H1 (cell line): ENCODE measurements around the gene NPHP4. TPM values are rescaled to one million over a fixed set of nuclear protein-coding genes. Genes with fewer than 3 reads are reported as not detected.

Experiments used
- CTCF ChIA-PET: fragments of 300-600 bp; sonication (Branson Sonifier 250); formaldehyde crosslinking; loops from one replicate; lab custom pipeline; 2021; ENCODE audit not compliant: partially characterized antibody; lab: Charles Lee
- POLR2A ChIA-PET: fragments of 300-600 bp; sonication (Branson Sonifier 250); formaldehyde crosslinking; loops from one replicate; lab custom pipeline; 2021; ENCODE audit warnings: inconsistent platforms; ENCODE audit not compliant: partially characterized antibody; lab: Charles Lee
- DNase-seq, 2 experiments: peaks; one replicate each; pipeline versions ENCODE4 v3.0.0 to v3.0.0-alpha.2; 2010 to 2022; ENCODE audit warnings: low spot score in 2 of 2, low read depth in 1 of 2, mixed read lengths in 1 of 2
- FAIRE-seq: peaks from 2 replicates; lab custom pipeline; 2011; peaks lifted over from hg19 to GRCh38; lab: Jason Lieb, UNC
- H2AFZ ChIP-seq: 2 replicates; pipeline ENCODE4 v1.8.1; 2012; ENCODE audit warnings: low read length, inconsistent platforms
- H2AK5ac ChIP-seq: 2 replicates; pipeline ENCODE4 v1.6.1; 2013; ENCODE audit warnings: low read depth, low read length
- H2BK120ac ChIP-seq: replicated peaks from 2 replicates; pipeline ENCODE3; 2013; ENCODE audit warnings: low read depth, low read length, inconsistent platforms
- H2BK12ac ChIP-seq: 2 replicates; pipeline ENCODE4 v1.6.1; 2013; ENCODE audit warnings: low read depth, low read length
- H2BK15ac ChIP-seq: 2 replicates; pipeline ENCODE4 v1.6.1; 2013; ENCODE audit warnings: low read length
- H2BK20ac ChIP-seq: 2 replicates; pipeline ENCODE4 v1.6.1; 2013; ENCODE audit warnings: low read length
- H2BK5ac ChIP-seq: 2 replicates; pipeline ENCODE4 v1.6.1; 2013; ENCODE audit warnings: low read depth, low read length
- H3K14ac ChIP-seq: 2 replicates; pipeline ENCODE4 v1.6.1; 2013; ENCODE audit warnings: inconsistent platforms; ENCODE audit not compliant: insufficient read length
- H3K18ac ChIP-seq: 2 replicates; pipeline ENCODE4 v1.6.1; 2013; ENCODE audit warnings: low read length; ENCODE audit errors: extremely low read depth
- H3K23ac ChIP-seq: 2 replicates; pipeline ENCODE4 v1.6.1; 2013; ENCODE audit warnings: inconsistent platforms; ENCODE audit not compliant: insufficient read length
- H3K23me2 ChIP-seq: 2 replicates; pipeline ENCODE4 v1.6.1; 2013; ENCODE audit warnings: low read depth, low read length
- H3K27ac ChIP-seq: 2 replicates; pipeline ENCODE4 v1.6.1; 2011; ENCODE audit warnings: low read depth, low read length, inconsistent platforms
- H3K27me3 ChIP-seq, 4 experiments: replicated peaks in 1 of 4; 1 replicate in 1 of 4; 2 replicates in 3 of 4; pipeline versions ENCODE4 v1.6.1 to v1.8.1; 2011 to 2013; ENCODE audit warnings: low read length in 3 of 4, mild to moderate bottlenecking in 3 of 4, inconsistent platforms in 2 of 4, mixed read lengths in 2 of 4, moderate library complexity in 1 of 4; ENCODE audit not compliant: control insufficient read depth in 3 of 4, insufficient read depth in 3 of 4; ENCODE audit errors: extremely low read depth in 1 of 4
- H3K36me3 ChIP-seq, 4 experiments: 2 replicates each; pipeline versions ENCODE4 v1.6.1 to v1.8.1; 2011 to 2013; ENCODE audit warnings: mild to moderate bottlenecking in 4 of 4, low read length in 3 of 4, moderate library complexity in 2 of 4, control low read depth in 1 of 4, inconsistent platforms in 1 of 4; ENCODE audit not compliant: insufficient read depth in 4 of 4, control insufficient read depth in 2 of 4
- H3K4ac ChIP-seq: replicated peaks from 2 replicates; pipeline ENCODE3; 2013; ENCODE audit warnings: low read length, low read depth, mixed read lengths, inconsistent platforms; ENCODE audit not compliant: insufficient read length
- H3K4me1 ChIP-seq, 4 experiments: replicated peaks in 1 of 4; 1 replicate in 1 of 4; 2 replicates in 3 of 4; pipeline versions ENCODE4 v1.6.1 to v1.8.1; 2011 to 2013; ENCODE audit warnings: low read length in 3 of 4, inconsistent platforms in 2 of 4, mixed read lengths in 1 of 4; ENCODE audit not compliant: insufficient read depth in 4 of 4, control insufficient read depth in 3 of 4
- H3K4me2 ChIP-seq, 2 experiments: 2 replicates each; pipeline versions ENCODE4 v1.6.1 to v1.8.1; 2011 to 2013; ENCODE audit warnings: low read depth in 2 of 2, low read length in 2 of 2, control low read depth in 1 of 2, inconsistent platforms in 1 of 2, mild to moderate bottlenecking in 1 of 2; ENCODE audit not compliant: insufficient read depth in 1 of 2
- H3K4me3 ChIP-seq, 4 experiments: fragments of 200-600, 300-600 bp in 1 of 4; sonication (generic), shearing (Covaris generic), sonication (Bioruptor Twin) in 1 of 4; 2 replicates each; pipeline versions ENCODE4 v1.5.1 to v1.8.1; 2011 to 2016; ENCODE audit warnings: low read length in 4 of 4, low read depth in 3 of 4, control low read depth in 2 of 4, inconsistent platforms in 2 of 4, mild to moderate bottlenecking in 2 of 4, mixed read lengths in 1 of 4, moderate library complexity in 1 of 4; ENCODE audit not compliant: insufficient read depth in 2 of 4; ENCODE audit errors: extremely low read depth in 1 of 4
- H3K56ac ChIP-seq: replicated peaks from 2 replicates; pipeline ENCODE3; 2013; ENCODE audit warnings: low read depth, mild to moderate bottlenecking, mixed read lengths, low read length, inconsistent platforms; ENCODE audit not compliant: insufficient read length
- H3K79me1 ChIP-seq: 2 replicates; pipeline ENCODE4 v1.6.1; 2013; ENCODE audit warnings: low read depth, low read length, control low read depth
- H3K79me2 ChIP-seq, 2 experiments: 2 replicates each; pipeline versions ENCODE4 v1.6.1 to v1.8.1; 2012 to 2013; ENCODE audit warnings: low read length in 2 of 2, mild to moderate bottlenecking in 2 of 2, inconsistent platforms in 1 of 2; ENCODE audit not compliant: insufficient read depth in 2 of 2, control insufficient read depth in 1 of 2
- H3K9ac ChIP-seq, 4 experiments: replicated peaks in 1 of 4; 1 replicate in 1 of 4; 2 replicates in 3 of 4; pipeline versions ENCODE4 v1.6.1 to v1.8.1; 2011 to 2013; ENCODE audit warnings: low read depth in 3 of 4, low read length in 3 of 4, control low read depth in 2 of 4, mild to moderate bottlenecking in 2 of 4, moderate library complexity in 2 of 4, inconsistent platforms in 1 of 4; ENCODE audit errors: extremely low read depth in 1 of 4
- H3K9me3 ChIP-seq, 2 experiments: 2 replicates each; pipeline versions ENCODE4 v1.6.1 to v1.8.1; 2012 to 2013; ENCODE audit warnings: mild to moderate bottlenecking in 2 of 2, moderate library complexity in 2 of 2, control low read depth in 1 of 2, inconsistent platforms in 1 of 2, low read depth in 1 of 2, low read length in 1 of 2, mixed read lengths in 1 of 2; ENCODE audit not compliant: insufficient read depth in 2 of 2
- H4K20me1 ChIP-seq, 2 experiments: replicated peaks in 1 of 2; 2 replicates each; pipeline versions ENCODE3 to v1.8.1; 2011 to 2013; ENCODE audit warnings: inconsistent platforms in 2 of 2, low read length in 2 of 2, mild to moderate bottlenecking in 1 of 2; ENCODE audit not compliant: insufficient read depth in 2 of 2, control insufficient read depth in 1 of 2
- H4K5ac ChIP-seq: 2 replicates; pipeline ENCODE4 v1.6.1; 2013; ENCODE audit warnings: low read length, low read depth, mixed read lengths, inconsistent platforms; ENCODE audit not compliant: insufficient read length
- H4K8ac ChIP-seq: 2 replicates; pipeline ENCODE4 v1.8.0; 2013; ENCODE audit warnings: mild to moderate bottlenecking, moderate library complexity, low read length, inconsistent platforms; ENCODE audit not compliant: insufficient read depth; ENCODE audit errors: extremely low read depth
- H4K91ac ChIP-seq: replicated peaks from 2 replicates; pipeline ENCODE3; 2013; ENCODE audit warnings: low read length, mixed read lengths, inconsistent platforms; ENCODE audit not compliant: insufficient read length
- CTBP2 ChIP-seq: IDR thresholded peaks from 2 replicates; pipeline ENCODE4 v1.7.0; 2011; ENCODE audit warnings: borderline replicate concordance, mild to moderate bottlenecking, moderate library complexity, mixed read lengths, low read length; ENCODE audit not compliant: insufficient read depth, insufficient read length
- GABPA ChIP-seq: IDR thresholded peaks from 2 replicates; pipeline ENCODE4 v1.6.1; 2011; ENCODE audit warnings: mild to moderate bottlenecking, low read length, moderate library complexity, borderline replicate concordance; ENCODE audit not compliant: insufficient read depth
- JUND ChIP-seq: IDR thresholded peaks from 2 replicates; pipeline ENCODE4 v1.6.1; 2011; ENCODE audit warnings: mild to moderate bottlenecking, improper control_type of control experiment, low read length
- MAX ChIP-seq: IDR thresholded peaks from 2 replicates; pipeline ENCODE4 v1.6.1; 2012; ENCODE audit warnings: inconsistent platforms
- RAD21 ChIP-seq, 2 experiments: IDR thresholded peaks in 1 of 2; conservative IDR thresholded peaks in 1 of 2; 2 replicates each; pipeline ENCODE4 v1.6.1; 2011; ENCODE audit warnings: low read depth in 2 of 2, low read length in 2 of 2, improper control_type of control experiment in 1 of 2, inconsistent platforms in 1 of 2, mild to moderate bottlenecking in 1 of 2, moderate library complexity in 1 of 2
- SIN3A ChIP-seq, 2 experiments: IDR thresholded peaks in 1 of 2; conservative IDR thresholded peaks in 1 of 2; 2 replicates each; pipeline ENCODE4 v1.6.1; 2011 to 2012; ENCODE audit warnings: low read length in 2 of 2, improper control_type of control experiment in 1 of 2, low read depth in 1 of 2, mild to moderate bottlenecking in 1 of 2
- TBP ChIP-seq: IDR thresholded peaks from 2 replicates; pipeline ENCODE4 v1.6.1; 2011; ENCODE audit warnings: low read depth, low read length, improper control_type of control experiment
- YY1 ChIP-seq: IDR thresholded peaks from 2 replicates; pipeline ENCODE4 v1.6.1; 2011; ENCODE audit warnings: low read depth, mild to moderate bottlenecking, low read length
- WGBS, 2 experiments: shearing (Covaris generic) in 1 of 2; methylation state at CpG; one replicate each; pipeline versions ENCODE4 v1.1.6 to v1.1.7; 2013 to 2015; ENCODE audit warnings: low lambda C conversion rate in 2 of 2, mixed read lengths in 2 of 2, inconsistent platforms in 1 of 2, low coverage in 1 of 2, missing lambda C conversion rate in 1 of 2; ENCODE audit not compliant: insufficient replicate concordance in 2 of 2, insufficient coverage in 1 of 2, insufficient read length in 1 of 2; ENCODE audit errors: extremely low coverage in 1 of 2, missing lambda C conversion rate in 1 of 2; 5-methylcytosine and 5-hydroxymethylcytosine counted together
- polyA plus RNA-seq, 7 experiments: library from polyadenylated mRNA; depleted of rRNA in 3 of 7; stranded (reverse) in 5 of 7; unstranded in 2 of 7; fragments of >200 nt in 5 of 7; fragments of 200-250 nt in 2 of 7; gene quantifications; 1 replicate in 5 of 7; 2 replicates in 1 of 7; 4 replicates in 1 of 7; pipeline versions ENCODE4 v1.2.1 to v1.2.3, GENCODE V29; 2011 to 2013; ENCODE audit warnings: missing spikeins in 2 of 7, mixed read lengths in 2 of 7
- total RNA-seq: library from RNA; stranded (reverse); fragmentation: NEBNext Ultra II Directional; extraction: Animal tissue kit (Norgen Biotek cat#: 25700); gene quantifications from 2 replicates; pipeline ENCODE4 v1.2.1, GENCODE V29; 2021

Gene NPHP4
- total and polyA plus RNA-seq, 2 of the 8 experiments (the other 6 are each of a cell fraction or from before 2014, with no cell fraction given) = 5.8 to 14.0 TPM

GRCh38 chr1:5847013-5847659 is 145.1 kb downstream of the NPHP4 start:
- Histone ChIP-seq H3K79me2 (no peaks in the 10 kb centered on the region), H3K9me3 (no peaks in the 10 kb centered on the region), H3K23ac (no peak overlapping the region), H2AK5ac (no peak overlapping the region), H2BK120ac (no peak overlapping the region), H3K36me3 (no peaks in the 10 kb centered on the region), H2BK12ac (no peak overlapping the region), H3K14ac (no peak overlapping the region), H2BK5ac (no peak overlapping the region), H4K5ac (no peak overlapping the region), H3K4me1 (peaks cover 0 to 9% (median 6%) of the 10 kb centered on the region in 4 experiments; a peak in 5 of 7 replicates), H4K8ac (no peak overlapping the region), H3K18ac (no peak overlapping the region), H3K4me3 (no peak overlapping the region), H3K4me2 (no peak overlapping the region), H2AFZ (no peak overlapping the region), H4K91ac (no peak overlapping the region), H3K4ac (no peak overlapping the region), H2BK15ac (no peak overlapping the region), H3K79me1 (peaks cover 2% of the 10 kb centered on the region; the same call in 1 of the 2 replicates), H3K9ac (no peak overlapping the region), H3K56ac (no peak overlapping the region), H3K23me2 (peaks cover 2% of the 10 kb centered on the region; the same call in 1 of the 2 replicates), H3K27me3 (no peaks in the 10 kb centered on the region; a peak in 3 of 7 replicates), H3K27ac (no peak overlapping the region), H4K20me1 (no peaks in the 10 kb centered on the region), H2BK20ac (no peak overlapping the region)
- FAIRE-seq (peak; percentile 42), DNase-seq (peak; percentile 41 to 84)
- TF ChIP-seq SIN3A (conservative IDR thresholded peaks at IDR 0.05 in 1 of 2, IDR thresholded peaks at IDR 0.05 in 1 of 2; ENCODE audit: low read depth in 1 of 2, low read length in 2 of 2) (peak in 1 of 2 experiments; percentile 86; a peak in 2 of 4 replicates), CTBP2 (no peak), TBP (0 out of 2 replicates have a peak, but pooled peaks have one; percentile 30), MAX (0 out of 2 replicates have a peak, but pooled peaks have one; percentile 35), GABPA (peak; percentile 44; the same call in 1 of the 2 replicates), RAD21 (IDR thresholded peaks at IDR 0.05 in 1 of 2, conservative IDR thresholded peaks at IDR 0.05 in 1 of 2; ENCODE audit: low read depth in 2 of 2, low read length in 2 of 2) (0 out of 4 replicates have a peak, but pooled peaks of 1 of the 2 experiments have one; percentile 11), JUND (0 out of 2 replicates have a peak, but pooled peaks have one; percentile 4), YY1 (no peak)
- WGBS, 2 experiments = 56% methylated on average over 26 of the region's 27 CpGs; no CpG with 5 or more reads in 1 of the 2 experiments
- ChIA-PET CTCF (interaction anchor here (0.7 to 6.3 kb wide), 6 partner anchors 16 to 337 kb away, joined by 3 to 29 read pairs (median 3); no protein-coding TSS in a partner anchor), POLR2A (interaction anchor here (1.7 kb wide), 1 partner anchor 50 kb away, joined by 4 read pairs; no protein-coding TSS in a partner anchor)
